OCI-LY3 (cell line): ENCODE measurements around the gene CORO2B.

Source experiments
- H2AFZ ChIP-seq: fragments of 200-600, 300-600 bp; shearing (Covaris generic); 2 replicates; pipeline ENCODE4 v1.6.0; 2014; ENCODE audit warnings: antibody characterized with exemption, low read depth, low read length
- H3K27ac ChIP-seq: fragments of 200-600, 300-600 bp; sonication (generic); 2 replicates; pipeline ENCODE4 v1.5.1; 2014; ENCODE audit warnings: mild to moderate bottlenecking, low read length, moderate library complexity, mixed read lengths
- H3K27me3 ChIP-seq: fragments of 200-600, 300-600 bp; sonication (generic); 2 replicates; pipeline ENCODE4 v1.6.1; 2014; ENCODE audit warnings: low read depth, low read length, mixed read lengths
- H3K36me3 ChIP-seq: fragments of 200-600, 300-600 bp; sonication (generic); replicated peaks from 2 replicates; pipeline ENCODE3; 2014; ENCODE audit warnings: low read depth, low read length, mixed read lengths
- H3K4me1 ChIP-seq: fragments of 300-600, 200-600 bp; sonication (generic); 2 replicates; pipeline ENCODE4 v1.6.1; 2014; ENCODE audit warnings: low read length, mixed read lengths
- H3K4me2 ChIP-seq: fragments of 200-600, 300-600 bp; sonication (generic); 2 replicates; pipeline ENCODE4 v1.6.1; 2014; ENCODE audit warnings: low read length, mixed read lengths
- H3K4me3 ChIP-seq: fragments of 300-600, 200-600 bp; sonication (generic); 2 replicates; pipeline ENCODE4 v1.5.1; 2014; ENCODE audit warnings: antibody characterized with exemption, mild to moderate bottlenecking, low read length, moderate library complexity
- H3K79me2 ChIP-seq: fragments of 300-600, 200-600 bp; shearing (Covaris generic); 2 replicates; pipeline ENCODE4 v1.6.1; 2014; ENCODE audit warnings: mild to moderate bottlenecking, low read length, mixed read lengths
- H3K9ac ChIP-seq: fragments of 300-600, 200-600 bp; shearing (Covaris generic); 2 replicates; pipeline ENCODE4 v1.6.0; 2014; ENCODE audit warnings: mild to moderate bottlenecking, low read length, moderate library complexity
- H3K9me3 ChIP-seq: fragments of 200-600, 300-600 bp; shearing (Covaris generic); 2 replicates; pipeline ENCODE4 v1.6.1; 2014; ENCODE audit warnings: low read length, mixed read lengths; ENCODE audit not compliant: insufficient read depth
- H4K20me1 ChIP-seq: fragments of 200-600, 300-600 bp; sonication (generic); 2 replicates; pipeline ENCODE4 v1.6.1; 2016; ENCODE audit warnings: low read length, mixed read lengths; ENCODE audit not compliant: insufficient read depth
- CTCF ChIP-seq: fragments of 200-600, 300-600 bp; sonication (generic); IDR thresholded peaks from 2 replicates; pipeline ENCODE4 v1.5.1; 2014; ENCODE audit warnings: antibody characterized with exemption, low read length, low read depth
- EZH2phosphoT487 ChIP-seq: fragments of 200-600 bp; shearing (Covaris generic); IDR thresholded peaks from 2 replicates; pipeline ENCODE4 v1.6.1; 2018; ENCODE audit warnings: antibody characterized with exemption, mixed run types, low read depth

Gene CORO2B

GRCh38 chr15:68570974-68571373, 7.8 kb upstream of the CORO2B start:
- no peak overlapping the region for H3K9ac ChIP-seq
- H4K20me1 ChIP-seq, result no peaks in the 10 kb centered on the region
- H2AFZ ChIP-seq, result no peak overlapping the region
- no peak overlapping the region for H3K4me2 ChIP-seq
- no peak overlapping the region for H3K27ac ChIP-seq
- H3K79me2 ChIP-seq, result no peaks in the 10 kb centered on the region
- no peak overlapping the region for H3K4me3 ChIP-seq
- no peaks in the 10 kb centered on the region for H3K36me3 ChIP-seq
- H3K27me3 ChIP-seq, result peaks cover 67% of the 10 kb centered on the region
- no peak for TF ChIP-seq CTCF
- TF ChIP-seq EZH2phosphoT487, result no peak
- no peaks in the 10 kb centered on the region for H3K4me1 ChIP-seq
- no peaks in the 10 kb centered on the region for H3K9me3 ChIP-seq

GRCh38 chr15:68571582-68571981, 7.2 kb upstream of the CORO2B start:
- H3K9me3 ChIP-seq, result no peaks in the 10 kb centered on the region
- no peak overlapping the region for H3K4me3 ChIP-seq
- H3K36me3 ChIP-seq, result no peaks in the 10 kb centered on the region
- H3K27ac ChIP-seq, result no peak overlapping the region
- TF ChIP-seq CTCF, result no peak
- no peak for TF ChIP-seq EZH2phosphoT487
- H3K27me3 ChIP-seq, result peaks cover 61% of the 10 kb centered on the region
- H3K4me1 ChIP-seq, result no peaks in the 10 kb centered on the region
- no peaks in the 10 kb centered on the region for H4K20me1 ChIP-seq
- no peak overlapping the region for H2AFZ ChIP-seq
- no peak overlapping the region for H3K9ac ChIP-seq
- H3K4me2 ChIP-seq, result no peak overlapping the region
- H3K79me2 ChIP-seq, result no peaks in the 10 kb centered on the region

- Histone ChIP-seq H3K9ac (no peak overlapping the region), H3K27ac (no peak overlapping the region), H3K36me3 (no peaks in the 10 kb centered on the region), H2AFZ (no peak overlapping the region), H3K79me2 (no peaks in the 10 kb centered on the region), H3K9me3 (no peaks in the 10 kb centered on the region), H3K4me1 (no peaks in the 10 kb centered on the region), H4K20me1 (no peaks in the 10 kb centered on the region), H3K4me2 (no peak overlapping the region), H3K4me3 (no peak overlapping the region), H3K27me3 (peaks cover 54% of the 10 kb centered on the region)
- TF ChIP-seq EZH2phosphoT487 (no peak), CTCF (no peak)
These were observed 6.5 kb upstream of the CORO2B start for GRCh38 chr15:68572309-68572708.

- Histone ChIP-seq H4K20me1 (no peaks in the 10 kb centered on the region), H3K36me3 (no peaks in the 10 kb centered on the region), H3K4me3 (no peak overlapping the region), H2AFZ (no peak overlapping the region), H3K4me1 (no peaks in the 10 kb centered on the region), H3K4me2 (no peak overlapping the region), H3K9me3 (no peaks in the 10 kb centered on the region), H3K27me3 (peaks cover 51% of the 10 kb centered on the region), H3K9ac (no peak overlapping the region), H3K27ac (no peak overlapping the region), H3K79me2 (no peaks in the 10 kb centered on the region)
- no peak for TF ChIP-seq CTCF
- TF ChIP-seq EZH2phosphoT487, result no peak
These were observed 5.9 kb upstream of the CORO2B start for GRCh38 chr15:68572921-68573320.
